HepG2 (cell line): Measurements from ENCODE around the gene MRNIP. TPM values are rescaled to one million over a fixed set of nuclear protein-coding genes. Genes with fewer than 3 reads are reported as not detected.

Source experiments
- FOXA1 ChIP-seq, 2 experiments: fragments of 450-650 bp in 1 of 2; sonication (generic) in 1 of 2; formaldehyde crosslinking in 1 of 2; IDR thresholded peaks; 2 replicates each; pipeline versions ENCODE4 v1.4.0 to v1.6.1; 2016 to 2020; ENCODE audit warnings: missing genetic modification reagents in 1 of 2
- NKX3-1 ChIP-seq: sonication (generic); formaldehyde crosslinking; IDR thresholded peaks from 2 replicates; pipeline ENCODE4 v1.5.0; 2020; ENCODE audit warnings: missing genetic modification reagents
- NR2F6 ChIP-seq, 2 experiments: IDR thresholded peaks; 2 replicates each; pipeline ENCODE4 v1.6.1; 2016; ENCODE audit warnings: antibody characterized with exemption in 1 of 2, mild to moderate bottlenecking in 1 of 2
- POLR2G ChIP-seq: fragments of 200-400 bp; formaldehyde crosslinking; IDR thresholded peaks from 2 replicates; pipeline ENCODE4 v1.6.1; 2018; ENCODE audit warnings: mild to moderate bottlenecking, low read depth, low read length, moderate library complexity
- RBFOX2 ChIP-seq: fragments of 200-400 bp; formaldehyde crosslinking; IDR thresholded peaks from 2 replicates; pipeline ENCODE4 v1.6.1; 2017; ENCODE audit warnings: low read depth, mild to moderate bottlenecking, low read length
- SKIL ChIP-seq: sonication (generic); formaldehyde crosslinking; IDR thresholded peaks from 2 replicates; pipeline ENCODE4 v1.8.0; 2022; ENCODE audit warnings: missing genetic modification reagents, mild to moderate bottlenecking, moderate library complexity, borderline replicate concordance
- STAG1 ChIP-seq: sonication (generic); formaldehyde crosslinking; IDR thresholded peaks from 2 replicates; pipeline ENCODE4 v1.4.0; 2020; ENCODE audit warnings: missing genetic modification reagents
- polyA plus RNA-seq, 8 experiments: library from polyadenylated mRNA; depleted of rRNA in 3 of 8; stranded (reverse) in 7 of 8; unstranded in 1 of 8; fragments of >200 nt; fragmentation: Illumina TruSeq in 4 of 8; extraction: Trizol in 4 of 8; gene quantifications; 2 replicates each; pipeline versions ENCODE4 v1.2.1 to v1.2.3, GENCODE V29; 2011 to 2016; ENCODE audit warnings: low read depth in 4 of 8, missing spikeins in 1 of 8, mixed read lengths in 1 of 8; ENCODE audit not compliant: insufficient read depth in 1 of 8
- total RNA-seq, 5 experiments: library from RNA; depleted of rRNA; stranded (reverse); fragments of >200 nt; fragmentation: Illumina TruSeq; extraction: Trizol; gene quantifications; 2 replicates each; pipeline ENCODE4 v1.2.3, GENCODE V29; 2016; ENCODE audit warnings: low read depth in 1 of 5
- TF ChIP-seq, protein P1 (sequence below): sonication (generic); formaldehyde crosslinking; IDR thresholded peaks from 2 replicates; pipeline ENCODE4 v1.4.0; 2020; ENCODE audit warnings: missing genetic modification reagents, mild to moderate bottlenecking, borderline replicate concordance
- TF ChIP-seq, protein P2 (sequence below): IDR thresholded peaks from 2 replicates; pipeline ENCODE4 v1.6.1; 2016; ENCODE audit warnings: mild to moderate bottlenecking
- TF ChIP-seq, protein P3 (sequence below): sonication (generic); formaldehyde crosslinking; IDR thresholded peaks from 2 replicates; pipeline ENCODE4 v1.8.1; 2022; ENCODE audit warnings: low read depth, mild to moderate bottlenecking, missing genetic modification reagents
- TF ChIP-seq, protein P4 (sequence below): sonication (generic); formaldehyde crosslinking; IDR thresholded peaks from 2 replicates; pipeline ENCODE4 v1.5.0; 2020; ENCODE audit warnings: mild to moderate bottlenecking, missing genetic modification reagents, moderate library complexity

MRNIP gene
- total and polyA plus RNA-seq, 2 of the 13 experiments (the other 11 are each of a cell fraction or from before 2014, with no cell fraction given): 15.5 to 34.1 TPM

- TF ChIP-seq, protein P1, sequence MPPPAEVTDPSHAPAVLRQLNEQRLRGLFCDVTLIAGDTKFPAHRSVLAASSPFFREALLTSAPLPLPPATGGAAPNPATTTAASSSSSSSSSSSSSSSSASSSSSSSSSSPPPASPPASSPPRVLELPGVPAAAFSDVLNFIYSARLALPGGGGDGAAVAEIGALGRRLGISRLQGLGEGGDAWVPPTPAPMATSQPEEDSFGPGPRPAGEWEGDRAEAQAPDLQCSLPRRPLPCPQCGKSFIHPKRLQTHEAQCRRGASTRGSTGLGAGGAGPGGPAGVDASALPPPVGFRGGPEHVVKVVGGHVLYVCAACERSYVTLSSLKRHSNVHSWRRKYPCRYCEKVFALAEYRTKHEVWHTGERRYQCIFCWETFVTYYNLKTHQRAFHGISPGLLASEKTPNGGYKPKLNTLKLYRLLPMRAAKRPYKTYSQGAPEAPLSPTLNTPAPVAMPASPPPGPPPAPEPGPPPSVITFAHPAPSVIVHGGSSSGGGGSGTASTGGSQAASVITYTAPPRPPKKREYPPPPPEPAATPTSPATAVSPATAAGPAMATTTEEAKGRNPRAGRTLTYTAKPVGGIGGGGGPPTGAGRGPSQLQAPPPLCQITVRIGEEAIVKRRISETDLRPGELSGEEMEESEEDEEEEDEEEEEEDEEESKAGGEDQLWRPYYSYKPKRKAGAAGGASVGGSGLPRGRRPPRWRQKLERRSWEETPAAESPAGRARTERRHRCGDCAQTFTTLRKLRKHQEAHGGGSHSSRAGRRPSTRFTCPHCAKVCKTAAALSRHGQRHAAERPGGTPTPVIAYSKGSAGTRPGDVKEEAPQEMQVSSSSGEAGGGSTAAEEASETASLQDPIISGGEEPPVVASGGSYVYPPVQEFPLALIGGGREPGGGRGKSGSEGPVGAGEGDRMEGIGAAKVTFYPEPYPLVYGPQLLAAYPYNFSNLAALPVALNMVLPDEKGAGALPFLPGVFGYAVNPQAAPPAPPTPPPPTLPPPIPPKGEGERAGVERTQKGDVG: peak; percentile 73; the same call in 1 of the 2 replicates
- peak; percentile 47 for TF ChIP-seq POLR2G
- TF ChIP-seq, protein P2, sequence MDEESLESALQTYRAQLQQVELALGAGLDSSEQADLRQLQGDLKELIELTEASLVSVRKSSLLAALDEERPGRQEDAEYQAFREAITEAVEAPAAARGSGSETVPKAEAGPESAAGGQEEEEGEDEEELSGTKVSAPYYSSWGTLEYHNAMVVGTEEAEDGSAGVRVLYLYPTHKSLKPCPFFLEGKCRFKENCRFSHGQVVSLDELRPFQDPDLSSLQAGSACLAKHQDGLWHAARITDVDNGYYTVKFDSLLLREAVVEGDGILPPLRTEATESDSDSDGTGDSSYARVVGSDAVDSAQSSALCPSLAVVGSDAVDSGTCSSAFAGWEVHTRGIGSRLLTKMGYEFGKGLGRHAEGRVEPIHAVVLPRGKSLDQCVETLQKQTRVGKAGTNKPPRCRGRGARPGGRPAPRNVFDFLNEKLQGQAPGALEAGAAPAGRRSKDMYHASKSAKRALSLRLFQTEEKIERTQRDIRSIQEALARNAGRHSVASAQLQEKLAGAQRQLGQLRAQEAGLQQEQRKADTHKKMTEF: 0 out of 2 replicates have a peak, but pooled peaks have one; percentile 20
- TF ChIP-seq, protein P3, sequence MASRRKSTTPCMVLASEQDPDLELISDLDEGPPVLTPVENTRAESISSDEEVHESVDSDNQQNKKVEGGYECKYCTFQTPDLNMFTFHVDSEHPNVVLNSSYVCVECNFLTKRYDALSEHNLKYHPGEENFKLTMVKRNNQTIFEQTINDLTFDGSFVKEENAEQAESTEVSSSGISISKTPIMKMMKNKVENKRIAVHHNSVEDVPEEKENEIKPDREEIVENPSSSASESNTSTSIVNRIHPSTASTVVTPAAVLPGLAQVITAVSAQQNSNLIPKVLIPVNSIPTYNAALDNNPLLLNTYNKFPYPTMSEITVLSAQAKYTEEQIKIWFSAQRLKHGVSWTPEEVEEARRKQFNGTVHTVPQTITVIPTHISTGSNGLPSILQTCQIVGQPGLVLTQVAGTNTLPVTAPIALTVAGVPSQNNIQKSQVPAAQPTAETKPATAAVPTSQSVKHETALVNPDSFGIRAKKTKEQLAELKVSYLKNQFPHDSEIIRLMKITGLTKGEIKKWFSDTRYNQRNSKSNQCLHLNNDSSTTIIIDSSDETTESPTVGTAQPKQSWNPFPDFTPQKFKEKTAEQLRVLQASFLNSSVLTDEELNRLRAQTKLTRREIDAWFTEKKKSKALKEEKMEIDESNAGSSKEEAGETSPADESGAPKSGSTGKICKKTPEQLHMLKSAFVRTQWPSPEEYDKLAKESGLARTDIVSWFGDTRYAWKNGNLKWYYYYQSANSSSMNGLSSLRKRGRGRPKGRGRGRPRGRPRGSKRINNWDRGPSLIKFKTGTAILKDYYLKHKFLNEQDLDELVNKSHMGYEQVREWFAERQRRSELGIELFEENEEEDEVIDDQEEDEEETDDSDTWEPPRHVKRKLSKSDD (CRISPR knock-in tag): peak; percentile 86; the same call in 1 of the 2 replicates
- TF ChIP-seq, protein P4, sequence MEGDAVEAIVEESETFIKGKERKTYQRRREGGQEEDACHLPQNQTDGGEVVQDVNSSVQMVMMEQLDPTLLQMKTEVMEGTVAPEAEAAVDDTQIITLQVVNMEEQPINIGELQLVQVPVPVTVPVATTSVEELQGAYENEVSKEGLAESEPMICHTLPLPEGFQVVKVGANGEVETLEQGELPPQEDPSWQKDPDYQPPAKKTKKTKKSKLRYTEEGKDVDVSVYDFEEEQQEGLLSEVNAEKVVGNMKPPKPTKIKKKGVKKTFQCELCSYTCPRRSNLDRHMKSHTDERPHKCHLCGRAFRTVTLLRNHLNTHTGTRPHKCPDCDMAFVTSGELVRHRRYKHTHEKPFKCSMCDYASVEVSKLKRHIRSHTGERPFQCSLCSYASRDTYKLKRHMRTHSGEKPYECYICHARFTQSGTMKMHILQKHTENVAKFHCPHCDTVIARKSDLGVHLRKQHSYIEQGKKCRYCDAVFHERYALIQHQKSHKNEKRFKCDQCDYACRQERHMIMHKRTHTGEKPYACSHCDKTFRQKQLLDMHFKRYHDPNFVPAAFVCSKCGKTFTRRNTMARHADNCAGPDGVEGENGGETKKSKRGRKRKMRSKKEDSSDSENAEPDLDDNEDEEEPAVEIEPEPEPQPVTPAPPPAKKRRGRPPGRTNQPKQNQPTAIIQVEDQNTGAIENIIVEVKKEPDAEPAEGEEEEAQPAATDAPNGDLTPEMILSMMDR: peak; percentile 75
- TF ChIP-seq SKIL (CRISPR knock-in tag): no peak
- TF ChIP-seq RBFOX2: peak; percentile 78
- TF ChIP-seq STAG1 (CRISPR knock-in tag): peak; percentile 62
- no peak for TF ChIP-seq FOXA1 (IDR thresholded peaks at IDR 0.05)
- TF ChIP-seq FOXA1 (CRISPR knock-in tag; IDR thresholded peaks at IDR 0.05): peak; percentile 44; the same call in 1 of the 2 replicates
- TF ChIP-seq NR2F6 (IDR thresholded peaks at IDR 0.05): no peak
- TF ChIP-seq NR2F6 (CRISPR knock-in tag; IDR thresholded peaks at IDR 0.05): no peak
- TF ChIP-seq NKX3-1 (CRISPR knock-in tag): no peak
Measured at GRCh38 chr5:179801304-179802206, 57.1 kb downstream of the MRNIP start (continued).
